ENCODE results near the gene CA6.
"Not testable (repeated sequence)": the region's sequence is repeated elsewhere in the genome, so short reads cannot be mapped to it uniquely, and the experiment has no call there.

CA6 gene

DNA sequence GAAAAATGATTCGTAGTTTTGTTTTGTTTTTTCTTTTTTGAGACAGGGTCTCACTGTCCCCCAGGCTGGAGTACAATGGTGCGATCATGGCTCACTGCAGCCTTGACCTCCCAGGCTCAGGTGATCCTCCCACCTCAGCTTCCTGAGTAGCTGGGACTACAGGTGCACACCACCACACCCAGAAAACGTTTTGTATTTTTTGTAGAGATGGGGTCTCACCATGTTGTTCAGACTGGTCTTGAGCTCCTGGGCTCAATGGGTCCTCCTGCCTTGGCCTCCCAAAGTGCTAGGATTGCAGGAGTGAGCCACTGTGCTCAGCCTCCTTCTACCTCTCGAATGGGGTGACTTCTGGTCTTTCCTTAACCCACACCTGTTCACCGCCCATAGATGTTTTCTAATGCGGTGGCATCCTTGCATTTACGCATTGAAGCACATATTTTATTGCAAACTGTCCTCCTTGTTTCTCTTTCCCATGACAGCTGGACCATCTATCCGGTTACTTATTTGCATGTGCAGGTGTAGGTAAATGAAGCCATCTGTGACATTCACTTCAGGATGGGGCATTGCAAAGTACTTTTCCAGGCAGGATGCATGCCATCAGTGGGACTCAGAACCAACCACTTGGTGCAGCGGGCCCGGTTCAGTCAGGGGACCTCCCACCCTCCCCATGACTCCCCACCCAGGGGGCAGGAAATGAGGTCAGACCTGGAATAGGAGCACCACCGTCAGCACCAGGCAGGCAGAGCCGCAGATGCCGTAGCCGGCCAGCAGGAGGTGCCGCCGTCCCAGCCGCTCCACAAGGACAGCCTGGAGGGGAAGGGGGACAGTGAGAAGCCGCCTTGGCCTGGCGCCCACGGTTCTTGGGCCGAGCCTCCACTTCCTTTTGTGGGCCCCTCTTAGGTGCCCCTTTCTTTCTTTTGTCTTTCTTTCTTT, 64.0 kb downstream of the CA6 start:
- no peak for DNase-seq

DNA sequence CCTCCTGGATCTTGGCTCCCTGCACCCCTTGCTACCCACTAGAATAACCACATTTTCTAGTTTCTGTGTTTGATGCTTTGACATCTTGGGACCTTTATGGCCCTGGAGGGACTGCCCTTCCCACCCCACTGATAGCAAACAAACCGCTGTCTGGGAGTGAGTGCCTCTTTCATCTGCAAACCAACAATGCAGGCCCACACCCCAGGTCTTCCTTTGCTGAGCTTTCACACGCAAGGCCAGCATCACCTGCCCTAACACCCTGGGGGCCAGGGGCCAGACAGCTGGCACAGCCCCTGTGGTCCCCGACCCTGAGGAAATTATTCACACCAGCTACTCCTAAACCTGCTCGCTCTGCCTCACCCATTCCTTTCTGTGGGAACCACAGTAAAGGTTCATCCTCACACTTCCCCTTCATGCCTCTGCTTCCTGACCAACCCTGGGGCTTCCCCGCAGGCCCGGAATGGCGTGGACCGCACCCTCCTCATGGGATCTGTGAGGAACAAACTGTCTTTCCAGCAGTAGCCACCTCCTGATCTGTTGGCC, 65.2 kb downstream of the CA6 start:
- no peak for DNase-seq

DNA sequence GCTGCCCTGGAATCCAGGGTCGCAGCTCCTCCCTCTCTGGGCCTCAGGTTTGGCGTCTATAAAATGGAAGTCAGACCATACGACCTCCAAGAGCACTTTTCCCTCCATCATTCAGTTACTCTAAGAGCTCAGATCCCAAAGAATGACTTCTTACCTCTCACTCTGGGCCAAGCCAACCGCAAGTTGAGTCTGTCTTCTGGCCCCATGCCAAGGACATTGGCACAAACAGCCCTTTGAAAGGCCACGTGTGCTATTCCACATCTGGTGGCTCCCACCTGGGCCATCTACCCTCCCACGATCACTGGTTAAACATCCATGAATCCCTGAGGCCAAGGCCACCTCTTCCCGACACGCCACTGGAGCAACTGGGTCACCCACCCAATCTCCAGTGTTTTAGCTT, 68.2 kb downstream of the CA6 start:
- DNase-seq = no peak

DNA sequence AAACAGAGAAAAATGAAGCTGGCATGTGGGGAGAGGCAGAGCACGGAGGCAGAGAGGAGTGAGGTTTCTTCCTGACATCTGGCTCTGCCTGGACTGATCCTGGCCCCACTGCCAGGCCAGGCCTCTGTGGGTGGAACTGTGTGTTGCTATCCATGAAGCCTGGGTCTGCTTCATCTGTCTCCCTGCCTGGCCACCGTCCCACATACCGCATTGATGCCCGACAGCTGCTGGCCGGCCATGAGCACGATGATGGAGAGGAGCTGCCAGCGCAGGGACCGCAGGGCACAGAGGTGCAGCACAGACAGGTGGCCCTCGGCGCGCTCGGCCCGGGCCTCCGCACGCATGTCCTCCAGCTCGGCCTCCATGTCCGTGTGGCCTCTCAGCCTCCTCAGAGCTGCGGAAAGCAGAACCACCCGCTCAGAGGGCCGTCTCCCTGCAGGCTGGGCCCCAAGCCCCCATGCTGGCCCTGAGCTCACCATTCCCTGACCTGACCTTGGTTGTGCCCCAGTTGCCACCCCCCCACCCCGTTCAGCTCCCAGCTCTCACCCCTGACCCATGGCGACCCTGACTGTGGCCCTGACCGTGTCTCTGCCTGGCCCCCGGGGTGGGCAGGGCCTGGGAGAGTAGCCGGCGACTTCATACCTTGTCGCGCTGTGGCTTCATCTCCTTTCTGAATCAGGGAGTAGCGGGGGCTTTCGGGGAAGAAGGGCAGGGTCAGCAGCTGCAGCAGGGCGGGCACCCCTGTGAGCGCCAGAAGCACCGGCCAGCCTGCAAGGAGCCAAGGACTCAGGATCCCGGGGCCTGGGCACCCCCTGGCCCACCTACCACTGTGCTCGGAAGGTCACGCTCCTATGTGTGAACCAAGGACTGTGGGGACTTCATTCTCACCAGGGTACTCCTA, 69.1 kb downstream of the CA6 start:
- DNase-seq = no peak

DNA sequence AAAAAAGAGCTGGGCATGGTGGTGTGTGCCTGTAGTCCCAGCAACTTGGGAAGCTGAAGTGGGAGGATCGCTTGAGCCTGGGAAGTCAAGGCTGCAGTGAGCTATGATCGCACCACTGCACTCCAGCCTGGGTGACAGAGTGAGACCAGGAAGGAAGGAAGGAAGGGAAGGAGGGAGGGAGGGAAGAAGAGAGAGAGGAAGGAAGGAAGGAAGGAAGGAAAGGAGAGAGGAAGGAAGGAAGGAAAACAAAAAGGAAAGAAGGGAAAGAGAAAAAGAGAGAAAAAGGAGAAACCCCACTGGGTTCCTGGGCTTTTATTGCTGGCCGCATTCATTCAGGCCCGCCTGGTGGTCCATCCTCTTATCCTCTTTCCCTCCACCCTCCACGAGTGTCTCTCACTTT, 70.8 kb downstream of the CA6 start:
- no peak for DNase-seq

DNA sequence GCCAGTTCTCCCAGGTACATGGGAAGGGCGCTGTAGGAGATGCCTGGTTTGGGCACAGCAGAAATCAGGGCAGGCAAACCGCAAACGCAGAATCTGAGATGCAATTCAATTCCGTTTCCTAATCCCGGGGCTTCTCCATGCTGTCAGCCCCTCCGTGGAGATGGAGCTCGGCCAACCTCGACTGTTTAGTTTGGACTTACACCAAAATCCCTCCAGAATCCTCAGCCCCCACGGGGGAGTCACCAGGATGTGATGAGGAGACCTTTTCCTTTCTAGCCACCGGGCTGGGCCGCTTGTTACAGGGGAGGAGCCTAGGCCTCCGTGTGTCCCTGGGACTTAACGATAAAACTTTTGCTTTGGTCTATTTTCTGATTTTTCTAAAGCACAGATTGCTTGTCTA, 72.7 kb downstream of the CA6 start:
- no peak for DNase-seq

DNA sequence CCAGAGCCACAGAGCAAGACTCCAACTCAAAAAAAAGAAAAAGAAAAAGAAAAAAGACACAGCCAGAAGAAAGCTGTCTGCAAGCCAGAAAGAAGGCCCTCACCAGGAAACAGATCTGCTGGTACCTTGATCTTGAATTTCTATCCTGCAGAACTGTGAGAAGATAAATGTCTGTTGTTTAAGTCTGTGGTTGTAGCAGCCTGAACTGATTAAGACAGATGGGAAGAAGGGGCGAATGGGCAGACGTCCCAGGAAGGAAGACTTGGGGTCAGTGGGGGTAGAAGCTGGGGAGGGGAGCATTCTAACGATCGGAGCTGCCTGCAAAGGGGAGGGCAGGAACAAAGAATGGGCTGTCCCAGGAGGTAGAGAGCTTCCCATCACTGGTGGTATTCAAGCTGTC, 74.2 kb downstream of the CA6 start:
- DNase-seq = no peak

DNA sequence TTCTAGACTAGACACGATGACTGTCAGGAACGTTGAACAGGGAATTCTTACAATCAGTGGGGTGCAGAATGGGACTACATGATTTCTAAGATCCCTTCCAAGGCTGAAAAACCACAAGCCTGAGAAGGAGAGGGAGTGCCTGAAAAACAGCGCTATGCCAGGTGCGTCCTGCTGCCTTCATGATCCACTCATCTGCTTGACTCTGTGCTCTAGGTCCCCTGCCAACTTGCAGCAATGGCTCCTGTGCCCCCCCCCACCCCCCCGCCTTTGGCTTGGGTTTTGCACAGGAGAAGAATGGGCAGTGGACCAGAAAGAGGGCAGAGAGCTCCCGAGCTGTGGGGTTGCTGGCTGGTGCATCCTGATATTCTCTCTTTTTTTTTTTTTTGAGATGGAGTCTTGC, 74.6 kb downstream of the CA6 start:
- no peak for DNase-seq

DNA sequence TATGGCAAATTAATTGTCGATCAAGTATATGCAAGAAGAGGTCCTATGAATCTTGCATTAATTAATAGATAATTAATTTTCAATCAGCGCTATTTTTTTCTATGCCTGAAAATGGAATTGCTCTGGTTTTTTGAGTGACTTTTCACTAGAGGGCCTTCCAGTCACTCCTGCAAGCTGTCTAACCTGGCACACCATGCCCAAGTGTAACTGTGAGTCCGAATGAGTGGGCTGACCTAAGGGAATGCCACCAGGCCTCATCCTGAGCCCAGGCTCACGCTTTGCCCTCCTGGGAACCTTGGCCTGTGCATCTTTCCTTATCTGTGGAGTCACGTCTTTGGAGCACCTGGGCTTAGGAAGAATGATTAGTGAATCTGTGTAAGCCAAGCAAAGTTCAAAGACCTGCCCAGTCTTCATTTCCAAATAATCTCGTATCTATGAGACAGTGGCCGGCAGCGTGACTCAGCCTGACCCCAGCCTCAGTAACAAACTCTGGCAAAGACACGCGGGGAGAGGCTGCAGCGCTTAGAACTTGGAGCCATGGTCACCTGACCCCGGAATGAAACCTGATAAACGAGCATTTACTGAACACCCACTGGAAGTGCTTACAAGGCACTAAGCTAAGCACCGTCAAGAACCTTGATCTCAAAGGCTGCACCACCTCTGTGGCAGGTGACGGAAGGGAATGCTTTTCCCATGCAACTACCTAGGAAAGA, 76.5 kb downstream of the CA6 start:
- not testable (repeated sequence) for DNase-seq

DNA sequence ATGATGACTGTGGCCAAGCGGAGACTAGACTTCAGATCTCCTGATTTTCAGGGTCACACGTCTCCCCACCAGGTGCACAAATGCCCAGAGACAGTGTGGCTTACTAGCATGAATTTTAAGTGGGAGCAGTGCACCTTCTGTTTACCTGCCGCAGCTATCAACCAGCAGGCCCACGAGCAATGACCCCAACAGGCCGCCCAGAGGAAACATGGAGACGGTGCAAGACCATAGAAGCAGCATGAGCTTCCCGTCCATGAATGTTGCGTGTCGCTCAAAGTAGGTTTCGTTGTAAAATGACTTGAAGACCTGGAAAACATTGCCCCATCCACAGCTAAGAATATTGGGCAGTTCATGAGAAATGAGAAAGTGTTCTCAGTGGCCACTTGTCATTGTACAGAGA, 77.1 kb downstream of the CA6 start:
- DNase-seq = no peak

Measured in NCI-H2107 (cell line).